GM21576 (cell line): ENCODE results near the gene ADO.
"Not testable (repeated sequence)": the region's sequence is repeated elsewhere in the genome, so short reads cannot be mapped to it uniquely, and the experiment has no call there.

ENCODE experiments used
- ATAC-seq: cut with Tn5 transposase; IDR thresholded peaks from one replicate; pipeline ENCODE4 v1.9.1; 2021; ENCODE audit warnings: mild to moderate bottlenecking, moderate library complexity; ENCODE audit not compliant: unreplicated experiment

ADO gene

DNA sequence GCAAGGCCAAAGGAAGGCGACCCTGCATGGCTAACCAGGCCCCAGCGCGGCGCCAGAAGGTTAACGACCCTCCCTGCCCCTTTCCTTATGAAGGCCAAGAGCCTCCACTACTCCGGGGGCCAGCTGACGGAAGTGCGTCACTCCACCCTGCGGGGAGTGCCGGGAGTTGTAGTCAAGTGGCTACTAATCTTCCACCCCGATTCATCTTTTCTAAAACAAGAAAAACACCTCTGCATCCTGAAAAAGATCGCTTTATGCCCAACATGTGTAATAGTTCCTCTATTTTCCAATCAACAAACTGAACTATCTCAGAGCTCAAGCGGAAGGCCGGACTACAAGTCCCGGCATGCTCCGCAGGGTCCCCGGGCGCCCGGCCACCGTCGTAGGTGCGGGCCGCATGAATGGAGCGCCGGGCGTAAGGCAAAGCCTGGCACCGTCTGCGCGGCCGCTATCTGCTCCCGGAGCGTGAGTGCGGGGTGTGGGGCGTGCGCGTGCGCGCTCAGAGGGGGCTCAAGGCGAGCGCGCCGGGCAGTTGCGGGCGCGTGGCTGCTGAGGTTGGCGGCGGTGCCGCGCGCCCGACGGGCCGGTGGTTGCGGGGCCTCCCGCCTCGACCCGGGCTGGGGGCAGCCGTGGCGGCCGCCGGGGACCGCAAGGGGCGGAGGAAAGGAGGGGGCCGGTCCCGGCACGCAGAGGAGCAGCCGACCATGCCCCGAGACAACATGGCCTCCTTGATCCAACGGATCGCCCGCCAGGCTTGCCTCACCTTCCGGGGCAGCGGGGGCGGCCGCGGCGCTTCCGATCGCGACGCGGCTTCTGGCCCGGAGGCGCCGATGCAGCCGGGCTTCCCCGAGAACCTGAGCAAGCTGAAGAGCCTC is at the start of gene ADO:
TSS of gene ADO (plus strand) at position 365 of the 875 bp plus-strand sequence. CDS start at position 705, 340 bp downstream.
- peak; percentile 81 for ATAC-seq

DNA sequence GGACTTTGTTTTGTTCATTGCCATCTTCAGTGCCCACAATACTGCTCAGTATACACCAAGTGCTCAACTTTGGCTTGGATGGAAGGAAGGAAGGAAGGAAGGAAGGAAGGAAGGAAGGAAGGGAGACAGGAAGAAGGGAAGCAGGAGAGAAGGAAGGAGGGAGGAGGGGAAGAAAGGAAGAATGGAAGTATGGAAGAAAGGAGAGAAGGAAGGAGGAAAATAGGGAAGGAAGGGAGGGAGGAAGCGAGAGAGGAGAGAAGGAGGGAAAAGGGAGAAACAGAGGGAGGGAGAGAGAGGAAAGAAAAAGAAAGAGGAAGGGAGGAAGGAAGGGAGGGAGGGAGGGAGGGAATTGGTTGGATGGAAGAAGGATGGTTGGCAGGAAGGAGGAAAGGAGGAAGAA is 49.6 kb upstream of the ADO start:
- no peak for ATAC-seq

DNA sequence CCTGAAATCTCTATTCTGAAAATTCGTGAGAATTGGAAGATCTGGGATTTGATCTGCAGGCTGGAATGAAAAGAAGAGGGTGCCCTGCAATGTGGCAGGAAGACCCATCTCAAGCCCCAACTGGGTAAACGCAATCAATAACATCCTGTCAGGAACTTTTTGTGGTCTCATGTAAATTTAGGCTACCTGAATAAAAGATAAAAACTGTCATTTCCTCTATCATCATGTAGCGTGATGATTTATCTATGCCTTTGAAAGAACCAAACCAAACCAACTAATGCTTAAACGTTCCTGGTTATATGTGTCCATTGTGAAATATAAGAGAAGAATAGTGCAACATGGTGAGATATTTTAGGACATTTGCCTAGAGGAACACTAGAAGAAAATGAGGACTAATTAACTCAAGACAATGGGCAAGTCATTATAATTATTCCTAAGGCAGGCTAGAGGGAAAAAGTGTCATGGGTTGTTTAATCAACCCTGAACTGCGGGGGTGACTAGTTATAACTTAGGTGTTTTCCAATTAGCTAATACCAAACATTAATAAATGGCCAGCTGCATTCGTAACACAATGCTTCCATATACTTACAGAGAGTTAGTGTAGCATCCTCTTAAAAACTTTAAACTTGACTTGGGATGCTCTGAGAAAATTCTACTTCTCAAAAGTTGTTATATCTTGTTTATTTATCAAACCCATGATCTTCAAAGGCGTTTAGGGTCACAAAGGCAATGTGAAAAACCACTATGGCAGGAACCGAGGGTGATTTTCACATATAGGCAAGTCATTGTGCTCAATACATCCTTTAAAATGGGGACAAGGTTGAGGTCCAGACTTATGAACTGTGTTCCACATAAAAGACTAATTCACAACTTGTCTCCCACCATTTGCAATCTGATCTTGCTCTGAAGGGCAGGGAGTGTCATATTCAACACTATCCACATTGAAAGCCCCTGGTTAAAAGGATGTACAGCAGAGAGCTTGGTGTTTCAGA is 48.6 kb upstream of the ADO start:
- ATAC-seq = no peak

DNA sequence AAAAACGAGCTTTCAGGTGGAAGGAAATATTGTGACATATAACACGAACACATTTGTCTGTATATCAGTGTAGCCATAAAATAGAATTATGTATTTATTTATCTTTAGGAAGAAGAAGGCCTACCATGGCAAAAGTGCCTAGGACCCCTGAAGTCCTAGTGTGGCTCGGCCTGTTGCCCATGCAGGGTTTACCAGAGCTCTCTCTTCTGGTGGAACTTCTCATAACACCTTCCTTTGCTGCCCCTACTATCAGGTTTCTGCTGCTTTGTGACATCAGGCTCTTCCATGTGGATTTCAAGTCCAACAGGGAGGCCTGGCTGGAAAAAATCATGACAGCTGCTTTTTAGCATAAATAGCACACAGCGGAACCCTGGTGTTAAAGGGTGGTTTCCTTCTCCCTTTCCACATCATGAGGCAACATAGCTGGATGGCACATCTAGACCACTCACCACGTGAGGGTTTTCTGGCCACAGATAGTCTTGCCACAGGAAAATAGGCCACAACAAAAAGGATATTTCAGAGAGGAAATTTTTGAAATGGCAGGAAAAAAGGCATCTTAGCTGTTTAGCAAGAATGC is 44.8 kb upstream of the ADO start:
- no peak for ATAC-seq

DNA sequence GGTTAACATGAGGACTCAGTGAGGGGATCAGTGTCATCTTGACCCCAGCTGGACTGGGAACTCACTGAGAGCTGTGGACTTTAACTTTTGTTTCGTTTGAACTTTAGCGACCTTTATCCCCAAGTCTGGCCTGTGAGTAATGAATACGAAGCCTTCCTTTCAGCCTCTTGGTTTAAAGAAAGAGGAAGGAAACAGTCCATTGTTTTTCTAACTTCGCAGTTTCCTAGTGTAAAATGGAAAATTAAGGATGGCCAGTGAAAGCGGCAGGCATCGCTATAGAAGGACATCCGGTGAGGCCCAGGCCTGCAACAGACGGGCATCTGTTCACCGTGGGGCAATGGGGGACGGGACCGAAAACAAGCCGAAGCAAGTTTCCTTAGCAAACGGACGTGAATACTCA is 44.1 kb upstream of the ADO start:
- ATAC-seq = no peak

DNA sequence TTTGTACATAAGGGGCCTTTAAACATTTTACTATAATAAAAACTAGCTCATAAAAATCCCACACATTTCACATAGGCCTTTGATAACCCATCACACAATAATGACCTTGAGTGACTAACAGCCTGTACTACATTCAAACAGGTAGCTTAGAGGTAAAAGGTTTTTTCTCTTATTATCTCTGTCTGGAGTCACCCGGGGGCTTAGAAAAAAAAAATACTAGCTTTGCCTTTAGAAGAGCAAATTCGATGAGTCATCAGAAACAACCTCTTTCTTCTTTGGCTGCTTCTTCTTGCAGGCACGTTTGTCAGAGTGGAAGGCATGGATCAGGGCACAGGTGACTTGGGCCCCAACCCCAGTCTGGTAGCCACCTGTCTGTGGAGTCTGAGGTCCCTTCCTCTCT is 43.4 kb upstream of the ADO start:
- ATAC-seq = no peak

DNA sequence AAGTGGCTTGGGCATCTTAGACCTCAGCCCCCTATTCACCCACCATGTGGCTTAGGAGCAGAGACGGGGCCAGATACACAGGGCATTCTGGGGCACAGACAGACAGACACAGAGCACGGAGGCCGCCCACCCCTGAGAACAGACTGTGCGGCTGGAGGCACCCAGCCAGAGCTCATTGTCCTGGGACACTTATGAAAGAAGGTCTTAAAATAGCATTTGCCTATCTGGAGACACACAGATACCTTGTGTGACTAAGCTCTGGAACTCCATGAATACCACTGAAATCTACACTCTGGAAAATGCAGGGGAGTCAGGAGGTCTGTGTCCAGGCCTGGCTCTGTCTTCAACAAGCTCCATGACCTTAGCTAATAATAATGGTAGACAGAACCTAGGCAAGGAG is 41.4 kb upstream of the ADO start:
- no peak for ATAC-seq

DNA sequence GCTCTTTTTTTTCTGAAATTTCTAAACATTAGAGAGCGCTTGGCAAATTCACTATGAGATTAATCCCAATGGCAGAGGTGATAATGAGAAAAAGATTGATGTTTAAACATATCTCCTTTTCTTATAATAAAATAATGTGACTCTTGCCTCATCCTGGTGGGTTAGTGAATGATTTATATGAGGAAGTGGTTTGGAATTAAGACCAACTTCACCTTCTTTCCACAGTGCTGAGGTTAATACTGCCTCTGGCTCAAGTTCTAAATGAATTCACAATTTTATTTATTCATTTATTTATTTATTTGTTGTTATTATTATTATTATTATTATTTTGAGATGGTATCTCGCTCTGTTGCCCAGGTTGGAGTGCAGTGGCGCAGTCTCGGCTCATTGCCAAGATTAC is 40.5 kb upstream of the ADO start:
- ATAC-seq = no peak

DNA sequence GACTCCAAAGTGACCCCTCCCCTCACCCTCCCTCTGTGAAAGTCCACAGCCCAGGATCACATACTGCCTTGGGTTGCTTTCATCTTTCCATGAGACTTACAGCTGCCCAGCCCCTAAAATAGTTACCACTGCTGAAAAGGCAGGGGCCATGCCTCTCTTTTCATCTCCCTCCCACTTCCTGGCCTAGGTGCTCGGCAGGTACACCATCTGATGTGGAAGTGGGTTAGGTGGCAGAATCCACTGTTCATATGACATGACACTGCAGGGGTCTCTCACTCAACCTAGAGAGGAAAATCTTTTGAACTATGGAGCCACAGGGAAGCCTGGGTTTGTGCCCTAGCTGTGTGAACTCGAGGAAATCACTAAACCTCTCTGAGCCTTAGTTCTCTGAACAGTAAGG is 38.8 kb upstream of the ADO start:
- no peak for ATAC-seq

DNA sequence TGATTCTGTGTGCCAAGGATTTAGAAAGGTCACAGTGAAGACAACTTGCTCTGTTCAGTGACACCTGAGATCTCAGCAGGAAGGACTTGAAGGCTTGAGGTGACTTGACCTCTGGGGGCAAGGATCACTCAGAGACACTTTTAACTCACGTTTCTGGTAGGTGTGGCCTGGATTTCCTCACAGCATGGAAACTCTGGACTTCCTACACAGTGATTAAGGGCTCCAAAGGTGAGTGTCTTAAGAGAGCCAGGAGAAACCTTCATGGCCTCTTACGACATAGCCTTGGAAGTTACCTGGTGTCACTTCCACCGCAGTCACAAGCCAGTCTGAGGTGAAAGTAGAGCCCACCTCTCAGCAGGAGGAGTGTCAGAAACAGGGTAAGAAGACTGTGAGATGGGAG is 38.1 kb upstream of the ADO start:
- ATAC-seq = no peak

DNA sequence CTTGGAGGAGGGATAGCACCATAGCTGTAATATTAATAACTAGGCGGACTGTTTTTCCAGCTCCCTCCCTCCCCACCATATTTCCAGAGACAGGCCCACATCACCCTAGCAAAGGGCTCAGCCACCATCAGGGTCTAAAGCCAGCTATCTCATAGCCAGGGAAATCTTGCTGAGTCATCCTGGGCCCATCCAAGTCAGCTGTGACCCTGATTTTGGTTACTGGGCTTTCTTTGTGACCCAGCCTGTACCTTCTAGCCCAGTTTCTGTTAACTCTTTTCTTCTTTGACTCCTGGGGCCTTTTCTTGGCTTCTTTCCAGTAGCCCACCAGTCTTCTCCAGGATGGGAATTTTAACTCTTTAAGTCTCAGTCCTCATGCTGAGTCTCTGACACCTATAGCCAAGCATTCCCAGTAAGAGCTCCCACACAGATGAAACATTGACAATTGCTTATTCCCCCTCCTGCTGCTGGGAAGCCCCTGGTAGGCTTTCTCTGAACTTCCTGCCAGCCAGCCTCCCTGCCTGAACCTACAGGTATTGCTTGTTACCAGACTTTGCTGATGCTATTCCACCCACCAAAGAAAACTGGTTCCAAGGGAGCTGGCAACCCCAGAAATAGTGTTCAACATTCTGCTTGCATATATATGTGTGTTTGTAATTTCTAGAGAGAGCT is 34.8 kb upstream of the ADO start:
- ATAC-seq = no peak

DNA sequence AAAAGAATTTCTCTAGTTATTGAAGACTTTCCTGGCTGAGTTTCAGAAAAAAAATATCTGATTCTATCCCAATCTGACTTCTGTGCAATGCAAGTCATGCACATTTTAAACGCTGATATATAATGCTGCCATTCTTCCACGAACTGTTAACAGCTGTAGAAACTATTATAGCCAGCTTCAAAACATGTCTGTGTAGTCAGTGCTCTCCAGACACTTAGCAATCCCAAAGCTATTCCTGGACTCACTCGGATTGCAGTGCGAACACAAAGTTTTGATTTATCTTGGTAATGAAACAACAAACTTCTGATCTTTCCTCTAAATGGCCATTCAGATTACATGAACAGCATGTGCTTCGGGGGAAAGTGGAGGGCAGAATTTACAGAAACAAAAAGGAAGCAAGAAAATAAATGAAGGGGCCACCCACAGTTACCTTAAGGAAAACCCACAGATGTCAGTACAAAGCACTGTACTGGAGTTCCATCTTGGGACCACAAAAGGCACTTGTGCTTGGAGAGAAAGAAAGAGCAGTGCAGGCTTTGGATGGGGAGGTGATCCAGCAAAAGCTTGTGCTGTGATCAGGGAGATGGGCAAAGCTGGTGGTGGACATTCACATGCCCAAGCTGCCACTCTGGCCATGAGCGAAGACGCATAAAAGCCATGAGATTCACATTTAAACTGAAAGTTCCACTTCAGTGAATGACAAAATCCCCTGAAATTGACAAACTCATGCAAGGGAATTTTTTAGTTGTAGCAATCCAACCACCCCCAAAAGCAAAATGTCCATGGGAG is 32.1 kb upstream of the ADO start:
- no peak for ATAC-seq

DNA sequence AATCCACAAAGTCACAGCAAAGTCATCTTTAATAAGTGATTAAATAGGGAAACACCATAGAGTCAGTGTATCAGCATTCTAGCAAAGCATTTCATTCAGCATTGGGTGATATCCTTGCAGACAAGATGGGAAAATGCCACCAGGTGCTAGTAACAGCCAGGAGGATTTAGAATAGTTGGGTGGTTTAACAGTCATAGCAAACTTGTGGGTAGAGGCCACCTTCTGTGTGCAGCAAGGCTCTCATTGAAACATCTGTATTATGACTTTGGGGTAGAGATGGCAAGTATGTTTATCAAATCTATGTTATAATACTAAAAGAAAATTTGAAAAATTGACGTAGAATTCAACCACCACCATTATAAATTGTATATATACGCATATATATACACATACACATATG is 26.4 kb upstream of the ADO start:
- ATAC-seq = no peak

DNA sequence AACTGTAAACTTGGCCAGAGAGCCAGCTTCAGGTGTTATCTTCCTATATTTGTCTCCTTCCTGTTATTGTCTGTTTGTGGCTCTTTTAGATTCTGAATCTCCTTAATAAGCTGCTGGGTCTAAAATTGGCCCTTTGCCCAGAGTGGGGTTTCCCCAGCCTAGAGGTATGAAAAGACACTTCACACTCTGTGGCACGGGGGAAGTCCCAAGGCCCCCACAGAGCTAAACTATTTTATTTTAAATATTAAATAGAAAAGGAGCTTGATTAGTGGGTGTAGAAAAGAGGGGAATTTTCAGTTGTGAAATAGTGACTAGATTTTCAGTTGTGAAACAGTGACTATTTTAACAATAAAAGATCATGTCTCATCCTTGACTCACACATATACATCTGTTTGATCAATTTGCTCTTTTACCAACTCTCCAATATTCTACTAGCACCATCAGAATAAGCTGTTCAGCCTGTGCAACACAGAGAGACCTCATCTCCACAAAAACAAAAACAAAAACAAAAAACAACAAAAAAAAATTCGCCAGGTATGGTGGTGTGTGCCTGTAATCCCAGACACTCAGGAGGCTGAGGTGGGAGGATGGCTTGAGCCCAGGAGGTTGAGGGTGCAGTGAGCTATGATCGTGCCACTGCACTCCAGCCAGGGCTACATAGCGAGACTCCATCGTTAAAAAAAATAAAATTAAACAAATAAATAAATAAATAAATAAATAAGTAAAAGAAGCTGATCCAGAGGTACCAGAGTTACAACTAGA is 24.9 kb upstream of the ADO start:
- ATAC-seq = peak; percentile 95

DNA sequence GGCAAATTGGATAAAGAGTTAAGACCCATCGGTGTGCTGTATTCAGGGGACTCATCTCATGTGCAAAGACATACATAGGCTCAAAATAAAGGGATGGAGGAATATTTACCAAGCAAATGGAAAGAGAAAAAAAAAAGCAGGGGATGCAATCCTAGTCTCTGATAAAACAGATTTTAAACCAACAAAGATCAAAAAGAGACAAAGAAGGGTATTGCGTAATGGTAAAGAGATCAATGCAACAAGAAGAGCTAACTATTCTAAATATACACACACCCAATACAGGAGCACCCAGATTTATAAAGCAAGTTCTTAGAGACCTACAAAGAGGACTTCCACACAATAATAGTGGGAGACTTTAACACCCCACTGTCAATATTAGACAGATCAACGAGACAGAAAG is 20.0 kb upstream of the ADO start:
- not testable (repeated sequence) for ATAC-seq

DNA sequence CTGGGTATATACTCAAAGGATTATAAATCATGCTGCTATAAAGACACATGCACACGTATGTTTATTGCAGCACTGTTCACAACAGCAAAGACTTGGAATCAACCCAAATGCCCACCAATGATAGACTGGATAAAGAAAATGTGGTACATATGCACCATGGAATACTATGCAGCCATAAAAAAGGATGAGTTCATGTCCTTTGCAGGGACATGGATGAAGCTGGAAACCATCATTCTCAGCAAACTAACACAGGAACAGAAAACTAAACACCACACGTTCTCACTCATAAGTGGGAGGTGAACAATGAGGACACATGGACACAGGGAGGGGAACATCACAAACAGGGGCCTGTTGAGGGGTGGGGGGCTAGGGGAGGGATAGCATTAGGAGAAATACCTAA is 16.2 kb upstream of the ADO start:
- ATAC-seq = not testable (repeated sequence)

DNA sequence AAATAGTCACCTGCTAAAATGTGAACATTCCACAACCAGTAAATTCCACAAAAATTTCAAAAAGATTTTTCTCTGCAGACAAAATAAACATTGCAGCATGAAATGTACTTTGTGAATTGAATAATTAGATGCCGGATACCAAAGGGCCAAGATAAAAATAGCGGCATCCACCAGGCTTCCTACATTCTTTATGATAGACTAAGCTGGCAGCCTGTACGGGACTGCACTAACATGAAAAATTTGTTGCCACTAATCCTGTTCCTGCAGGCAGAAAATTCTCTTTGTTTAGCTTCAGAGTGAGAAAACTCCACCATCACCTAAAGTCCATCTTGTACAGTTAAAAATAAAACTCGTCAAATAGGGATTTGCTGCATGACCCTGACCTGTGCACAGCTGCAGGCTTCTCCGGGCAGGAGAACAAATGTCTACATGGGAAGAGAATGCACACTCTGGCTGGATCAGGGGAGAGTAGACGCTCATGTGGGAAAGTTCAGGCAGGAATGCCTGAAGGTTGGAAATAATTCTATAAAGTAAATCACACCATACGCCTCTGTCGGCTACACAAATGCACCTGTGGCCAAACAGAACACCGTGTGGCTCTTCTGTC is 15.6 kb upstream of the ADO start:
- ATAC-seq = no peak

DNA sequence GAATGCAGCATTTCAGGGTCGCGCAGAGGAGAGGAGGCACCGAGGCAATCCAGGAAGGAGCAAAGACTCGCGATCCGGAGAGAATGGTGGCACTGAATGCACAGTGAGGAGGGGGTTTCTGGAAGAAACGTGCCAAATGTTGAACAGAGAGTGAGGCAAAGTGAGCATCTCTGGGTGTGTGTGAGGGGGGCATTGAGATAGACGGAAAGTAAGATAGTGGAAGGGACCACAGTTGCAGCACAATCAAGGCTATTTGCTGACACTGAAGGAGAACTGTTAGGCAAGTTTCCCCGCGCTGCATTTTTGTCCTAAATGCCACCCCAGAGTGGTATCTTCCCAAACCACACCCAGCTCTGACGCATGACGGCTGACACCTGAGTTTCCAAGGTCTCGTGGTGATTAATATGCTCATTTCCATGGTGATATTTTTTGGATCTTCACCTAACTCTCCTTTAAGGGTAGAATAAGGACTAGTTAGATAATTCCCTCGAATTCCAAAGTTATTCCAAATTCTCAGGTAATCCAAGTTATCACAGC is 14.4 kb upstream of the ADO start:
- ATAC-seq = no peak

DNA sequence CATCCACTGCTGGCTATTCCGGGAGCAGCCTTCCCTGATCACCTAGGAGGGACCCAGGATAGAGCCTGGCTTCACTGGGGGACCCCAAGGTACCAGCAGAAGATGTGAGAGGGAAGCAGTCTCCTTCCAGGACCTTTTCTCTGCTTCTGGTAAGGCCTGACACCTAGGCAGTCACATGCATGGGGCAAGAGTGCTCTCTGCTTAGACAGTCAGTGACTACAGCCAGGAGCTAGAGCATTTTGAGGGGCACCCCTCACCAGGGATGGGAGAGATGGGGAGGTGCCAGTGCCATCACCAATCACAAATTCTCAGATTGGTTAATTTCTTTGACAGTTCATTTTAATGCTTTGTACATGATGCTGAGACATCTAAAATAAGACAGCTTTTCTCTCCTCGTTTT is 13.9 kb upstream of the ADO start:
- ATAC-seq = no peak
